HCT116 (cell line): ENCODE measurements around the gene FAM120A.

Experiments used
- CTCF ChIP-seq, 3 experiments: fragments of 200-600 bp in 1 of 3; sonication (generic) in 1 of 3; IDR thresholded peaks in 2 of 3; conservative IDR thresholded peaks in 1 of 3; 2 replicates each; pipeline ENCODE4 v1.5.1; 2012 to 2017; ENCODE audit warnings: low read depth in 2 of 3, low read length in 2 of 3, antibody characterized with exemption in 1 of 3, borderline replicate concordance in 1 of 3, control low read depth in 1 of 3, mild to moderate bottlenecking in 1 of 3, mixed read lengths in 1 of 3, mixed run types in 1 of 3, moderate library complexity in 1 of 3; ENCODE audit not compliant: insufficient read depth in 1 of 3
- POLR2AphosphoS5 ChIP-seq: IDR thresholded peaks from 2 replicates; pipeline ENCODE4 v1.6.1; 2011; ENCODE audit warnings: mild to moderate bottlenecking, low read depth, low read length, moderate library complexity
- SP1 ChIP-seq: IDR thresholded peaks from 2 replicates; pipeline ENCODE4 v1.6.1; 2012; ENCODE audit warnings: low read depth
- ZNF274 ChIP-seq: fragments of 200-500 bp; sonication (Bioruptor generic); IDR thresholded peaks from 2 replicates; pipeline ENCODE4 v1.6.1; 2014; ENCODE audit warnings: mild to moderate bottlenecking, low read depth, low read length, inconsistent platforms

- TF ChIP-seq ZNF274 (no peak), SP1 (no peak), CTCF (IDR thresholded peaks at IDR 0.05 in 2 of 3, conservative IDR thresholded peaks at IDR 0.05 in 1 of 3; ENCODE audit: borderline replicate concordance in 1 of 3, insufficient read depth in 1 of 3, low read depth in 2 of 3, low read length in 2 of 3) (no peak), POLR2AphosphoS5 (no peak)
These were observed 10.4 kb upstream of the FAM120A start for GRCh38 chr9:93440896-93441580.
